H9 (cell line): ENCODE measurements around the gene PRKCZ. TPM values are rescaled to one million over a fixed set of nuclear protein-coding genes. Genes with fewer than 3 reads are reported as not detected.
A peak's percentile ranks its signal among the peaks of the same experiment; 100 is the strongest.

Experiments
- DNase-seq: peaks from one replicate; pipeline ENCODE4 v3.0.0-alpha.2; 2017
- H2AFZ ChIP-seq: one replicate; pipeline ENCODE4 v1.6.1; 2013; ENCODE audit warnings: mild to moderate bottlenecking, low read length, control low read depth, moderate library complexity
- H2AK5ac ChIP-seq: 2 replicates; pipeline ENCODE4 v1.6.1; 2013; ENCODE audit warnings: low read length, control low read depth, mixed read lengths; ENCODE audit not compliant: insufficient read length
- H2BK120ac ChIP-seq: one replicate; pipeline ENCODE4 v1.6.1; 2013; ENCODE audit warnings: low read depth, mild to moderate bottlenecking, low read length, control low read depth, inconsistent platforms; ENCODE audit not compliant: poor library complexity, severe bottlenecking
- H2BK12ac ChIP-seq: 2 replicates; pipeline ENCODE4 v1.6.1; 2013; ENCODE audit warnings: low read length, control low read depth, mixed read lengths, low read depth; ENCODE audit not compliant: insufficient read length
- H2BK15ac ChIP-seq: 2 replicates; pipeline ENCODE4 v1.6.1; 2013; ENCODE audit warnings: low read depth, low read length, control low read depth
- H2BK20ac ChIP-seq: one replicate; pipeline ENCODE4 v1.6.1; 2013; ENCODE audit warnings: low read depth, mild to moderate bottlenecking, low read length, control low read depth, inconsistent platforms; ENCODE audit not compliant: poor library complexity, severe bottlenecking
- H2BK5ac ChIP-seq: 2 replicates; pipeline ENCODE4 v1.6.1; 2013; ENCODE audit warnings: low read length, control low read depth, mixed read lengths; ENCODE audit not compliant: insufficient read length
- H3K14ac ChIP-seq: 2 replicates; pipeline ENCODE4 v1.6.1; 2013; ENCODE audit warnings: low read length, control low read depth; ENCODE audit not compliant: insufficient read depth
- H3K18ac ChIP-seq: 2 replicates; pipeline ENCODE4 v1.6.1; 2013; ENCODE audit warnings: low read depth, mild to moderate bottlenecking, mixed read lengths, low read length, control low read depth; ENCODE audit not compliant: insufficient read length
- H3K23ac ChIP-seq: 2 replicates; pipeline ENCODE4 v1.6.1; 2013; ENCODE audit warnings: low read length, control low read depth, mixed read lengths, low read depth; ENCODE audit not compliant: insufficient read length
- H3K23me2 ChIP-seq: 2 replicates; pipeline ENCODE4 v1.6.1; 2013; ENCODE audit warnings: low read depth, mild to moderate bottlenecking, mixed read lengths, low read length, control low read depth; ENCODE audit not compliant: insufficient read length, poor library complexity, severe bottlenecking
- H3K27ac ChIP-seq: 2 replicates; pipeline ENCODE4 v1.5.1; 2013; ENCODE audit warnings: low read length, control low read depth, mixed read lengths, low read depth; ENCODE audit not compliant: insufficient read length
- H3K27me3 ChIP-seq: 2 replicates; pipeline ENCODE4 v1.6.1; 2013; ENCODE audit warnings: low read length, control low read depth, inconsistent platforms; ENCODE audit not compliant: insufficient read depth
- H3K4ac ChIP-seq: 2 replicates; pipeline ENCODE4 v1.6.1; 2013; ENCODE audit warnings: low read depth, mild to moderate bottlenecking, control low read depth, inconsistent platforms, low read length, moderate library complexity
- H3K4me1 ChIP-seq: 2 replicates; pipeline ENCODE4 v1.6.1; 2013; ENCODE audit warnings: low read length, control low read depth, inconsistent platforms; ENCODE audit not compliant: insufficient read depth
- H3K4me2 ChIP-seq: 2 replicates; pipeline ENCODE4 v1.6.1; 2013; ENCODE audit warnings: low read length, control low read depth, mixed read lengths; ENCODE audit not compliant: insufficient read length, insufficient read depth
- H3K56ac ChIP-seq: 2 replicates; pipeline ENCODE4 v1.6.1; 2013; ENCODE audit warnings: low read depth, mild to moderate bottlenecking, mixed read lengths, low read length, control low read depth; ENCODE audit not compliant: insufficient read length
- H3K79me1 ChIP-seq: 2 replicates; pipeline ENCODE4 v1.6.1; 2013; ENCODE audit warnings: low read depth, mild to moderate bottlenecking, moderate library complexity, low read length, control low read depth, inconsistent platforms; ENCODE audit not compliant: insufficient read depth, poor library complexity, severe bottlenecking
- H3K79me2 ChIP-seq: 2 replicates; pipeline ENCODE4 v1.6.1; 2013; ENCODE audit warnings: low read length, control low read depth, inconsistent platforms; ENCODE audit not compliant: insufficient read depth
- H3K9ac ChIP-seq: 2 replicates; pipeline ENCODE4 v1.6.1; 2013; ENCODE audit warnings: low read length, control low read depth, mixed read lengths; ENCODE audit not compliant: insufficient read length; ENCODE audit errors: extremely low read depth
- H3K9me3 ChIP-seq: one replicate; pipeline ENCODE4 v1.6.1; 2013; ENCODE audit warnings: low read depth, low read length, inconsistent platforms; ENCODE audit not compliant: control insufficient read depth
- H3T11ph ChIP-seq: one replicate; pipeline ENCODE4 v1.6.1; 2013; ENCODE audit warnings: mild to moderate bottlenecking, low read length, control low read depth, inconsistent platforms
- H4K20me1 ChIP-seq: one replicate; pipeline ENCODE4 v1.6.1; 2013; ENCODE audit not compliant: control insufficient read depth, insufficient read length, insufficient read depth
- H4K5ac ChIP-seq: 2 replicates; pipeline ENCODE4 v1.6.1; 2013; ENCODE audit warnings: low read depth, mild to moderate bottlenecking, mixed read lengths, low read length, control low read depth; ENCODE audit not compliant: insufficient read length
- H4K8ac ChIP-seq: replicated peaks from 2 replicates; pipeline ENCODE4 v1.6.1; 2013; ENCODE audit warnings: low read length, control low read depth, mixed read lengths, low read depth; ENCODE audit not compliant: insufficient read length
- H4K91ac ChIP-seq: 2 replicates; pipeline ENCODE4 v1.6.1; 2013; ENCODE audit warnings: low read depth, mild to moderate bottlenecking, moderate library complexity, mixed read lengths, low read length, control low read depth; ENCODE audit not compliant: insufficient read length
- H3K27ac Mint-ChIP-seq, 3 experiments: 2 replicates in 2 of 3; 3 replicates in 1 of 3; pipeline ENCODE4 v1.8.0; 2020 to 2021; ENCODE audit warnings: mixed read lengths in 3 of 3, mild to moderate bottlenecking in 1 of 3, moderate library complexity in 1 of 3
- H3K27me3 Mint-ChIP-seq: 2 replicates; pipeline ENCODE4 v1.8.0; 2021; ENCODE audit warnings: low read depth, mild to moderate bottlenecking, moderate library complexity, mixed read lengths
- H3K36me3 Mint-ChIP-seq, 3 experiments: 2 replicates in 2 of 3; 3 replicates in 1 of 3; pipeline ENCODE4 v1.8.0; 2020 to 2021; ENCODE audit warnings: low read depth in 3 of 3, mixed read lengths in 3 of 3; ENCODE audit not compliant: insufficient read depth in 1 of 3
- H3K4me1 Mint-ChIP-seq, 2 experiments: 2 replicates each; pipeline ENCODE4 v1.8.0; 2020; ENCODE audit warnings: mixed read lengths in 2 of 2
- H3K4me3 Mint-ChIP-seq, 2 experiments: 2 replicates in 1 of 2; 3 replicates in 1 of 2; pipeline ENCODE4 v1.8.0; 2020 to 2021; ENCODE audit warnings: mild to moderate bottlenecking in 2 of 2, mixed read lengths in 2 of 2, moderate library complexity in 1 of 2
- H3K9me3 Mint-ChIP-seq, 2 experiments: 2 replicates in 1 of 2; 3 replicates in 1 of 2; pipeline ENCODE4 v1.8.0; 2020; ENCODE audit warnings: mild to moderate bottlenecking in 2 of 2, mixed read lengths in 2 of 2, moderate library complexity in 1 of 2
- WGBS: extraction: QIAGEN DNeasy Blood & Tissue Kit; methylation state at CpG from one replicate; pipeline ENCODE4 v1.1.7; 2013; ENCODE audit warnings: missing lambda C conversion rate, low lambda C conversion rate, mixed read lengths; ENCODE audit not compliant: insufficient read length; ENCODE audit errors: extremely low coverage; 5-methylcytosine and 5-hydroxymethylcytosine counted together
- total RNA-seq: library from RNA; stranded (reverse); gene quantifications from 2 replicates; pipeline ENCODE4 v1.2.1, GENCODE V29; 2021
- TF ChIP-seq, protein P1 (sequence below): fragments of 200-600 bp; sonication (generic); conservative IDR thresholded peaks from 3 replicates; pipeline ENCODE4 v1.8.0; 2021; ENCODE audit warnings: antibody characterized with exemption, mild to moderate bottlenecking

Gene PRKCZ
- total RNA-seq, 1 experiment from 2014 or later = 48.4 TPM

DNA sequence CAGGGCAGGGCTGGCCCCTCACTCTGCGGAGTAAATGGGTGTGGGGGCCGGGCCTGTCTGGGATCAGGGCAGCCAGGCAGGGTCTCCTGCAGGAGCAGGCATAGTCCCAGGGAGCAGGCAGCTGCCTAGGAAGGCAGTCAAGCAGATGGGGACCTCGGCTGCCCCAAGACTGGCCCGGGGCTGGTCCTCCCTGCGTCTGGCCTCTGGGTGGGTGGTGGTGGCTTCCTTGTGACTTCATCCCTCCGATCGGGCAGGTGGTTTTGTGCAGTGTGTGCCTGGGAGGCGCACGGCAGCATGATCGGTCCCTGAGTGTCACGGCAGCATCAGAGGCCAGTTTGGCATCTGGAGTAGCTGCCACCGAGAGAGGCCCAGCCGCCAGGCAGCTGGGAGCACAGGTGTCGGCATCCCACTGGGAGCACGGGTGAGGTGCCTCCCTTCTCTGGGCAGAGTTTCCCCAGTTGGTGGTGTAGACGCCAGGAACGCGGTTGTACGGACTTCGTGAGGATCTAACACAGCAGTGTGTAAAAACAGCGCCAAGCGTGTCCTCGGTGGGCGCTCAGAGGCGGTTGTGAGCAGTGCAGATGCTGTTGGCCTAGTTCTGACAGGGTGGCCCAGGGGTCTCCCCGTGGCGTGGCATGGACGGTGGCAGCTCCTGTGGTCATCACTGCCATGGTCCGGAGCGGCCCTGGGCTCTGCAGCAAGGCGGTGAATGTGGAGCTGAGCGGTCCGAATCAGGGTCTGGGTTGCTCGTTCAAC, 45.9 kb downstream of the PRKCZ start:
- no peak overlapping the region for H4K91ac ChIP-seq
- no peak overlapping the region for H3K4ac ChIP-seq
- H3K79me2 ChIP-seq = no peaks in the 10 kb centered on the region
- no peak overlapping the region for H2BK5ac ChIP-seq
- no peak overlapping the region for H2BK20ac ChIP-seq
- Mint-ChIP-seq H3K27me3 (no peaks in the 10 kb centered on the region), H3K36me3 (peaks cover 10 to 15% (median 14%) of the 10 kb centered on the region in 3 experiments), H3K27ac (peak overlapping the region in 2 of 3 experiments; percentile 55 to 66; a peak in 3 of 7 replicates), H3K4me3 (no peak overlapping the region), H3K9me3 (peaks cover 3 to 6% of the 10 kb centered on the region in 2 experiments; a peak in 4 of 5 replicates), H3K4me1 (peaks cover 9 to 16% of the 10 kb centered on the region in 2 experiments)
- WGBS = no CpG with 5 or more reads among the region's 34 CpGs
- H3T11ph ChIP-seq = no peak overlapping the region
- H3K79me1 ChIP-seq = no peaks in the 10 kb centered on the region
- no peaks in the 10 kb centered on the region for H3K27me3 ChIP-seq
- H3K4me2 ChIP-seq = no peak overlapping the region
- TF ChIP-seq, protein P1, sequence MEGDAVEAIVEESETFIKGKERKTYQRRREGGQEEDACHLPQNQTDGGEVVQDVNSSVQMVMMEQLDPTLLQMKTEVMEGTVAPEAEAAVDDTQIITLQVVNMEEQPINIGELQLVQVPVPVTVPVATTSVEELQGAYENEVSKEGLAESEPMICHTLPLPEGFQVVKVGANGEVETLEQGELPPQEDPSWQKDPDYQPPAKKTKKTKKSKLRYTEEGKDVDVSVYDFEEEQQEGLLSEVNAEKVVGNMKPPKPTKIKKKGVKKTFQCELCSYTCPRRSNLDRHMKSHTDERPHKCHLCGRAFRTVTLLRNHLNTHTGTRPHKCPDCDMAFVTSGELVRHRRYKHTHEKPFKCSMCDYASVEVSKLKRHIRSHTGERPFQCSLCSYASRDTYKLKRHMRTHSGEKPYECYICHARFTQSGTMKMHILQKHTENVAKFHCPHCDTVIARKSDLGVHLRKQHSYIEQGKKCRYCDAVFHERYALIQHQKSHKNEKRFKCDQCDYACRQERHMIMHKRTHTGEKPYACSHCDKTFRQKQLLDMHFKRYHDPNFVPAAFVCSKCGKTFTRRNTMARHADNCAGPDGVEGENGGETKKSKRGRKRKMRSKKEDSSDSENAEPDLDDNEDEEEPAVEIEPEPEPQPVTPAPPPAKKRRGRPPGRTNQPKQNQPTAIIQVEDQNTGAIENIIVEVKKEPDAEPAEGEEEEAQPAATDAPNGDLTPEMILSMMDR = no peak
- no peak overlapping the region for H2AK5ac ChIP-seq
- H3K4me1 ChIP-seq = no peaks in the 10 kb centered on the region
- no peaks in the 10 kb centered on the region for H4K20me1 ChIP-seq
- no peak overlapping the region; the same call in 1 of the 2 replicates for H3K14ac ChIP-seq
- H3K9me3 ChIP-seq = no peaks in the 10 kb centered on the region
- no peak overlapping the region for H2BK120ac ChIP-seq
- H3K18ac ChIP-seq = no peak overlapping the region
- no peaks in the 10 kb centered on the region for H3K23me2 ChIP-seq
- H3K9ac ChIP-seq = no peak overlapping the region
- H4K8ac ChIP-seq = no peak overlapping the region
- H4K5ac ChIP-seq = no peak overlapping the region
- no peak overlapping the region for H3K56ac ChIP-seq
- H3K23ac ChIP-seq = no peak overlapping the region
- H2BK12ac ChIP-seq = no peak overlapping the region
- H2BK15ac ChIP-seq = no peak overlapping the region
- H3K27ac ChIP-seq = no peak overlapping the region
- no peak overlapping the region for H2AFZ ChIP-seq
- no peak for DNase-seq
